Measurements from ENCODE around the gene SLC6A3. TPM values are rescaled to one million over a fixed set of nuclear protein-coding genes. Genes with fewer than 3 reads are reported as not detected.

Gene SLC6A3
- total RNA-seq, 4 donors from 2014 or later: not detected

- in situ Hi-C loops (cut with MboI; ENCODE audit: low pct_ligation_motif_present in 1 of 4, low pct_unique_long_range_greater_than_20kb in 1 of 4, low sequenced_read_pairs in 3 of 4) (loop anchor here in 1 of 4 donors (25.0 kb wide), 1 partner anchor 267 kb away; no protein-coding TSS in a partner anchor), intact Hi-C loops (cut with DNase I; ENCODE audit: low total_unique reads) (no loop called here)
- WGBS, 2 donors (ENCODE audit: low coverage in 1 of 2): 82 to 83% methylated on average over 5 to 7 of the region's 7 CpGs
- H3K4me3 ChIP-seq: no peak overlapping the region
- DNase-seq: no peak
- no peak for TF ChIP-seq EP300 (IDR thresholded peaks at IDR 0.05; ENCODE audit: low read depth)
- no peak for TF ChIP-seq POLR2AphosphoS5 (IDR thresholded peaks at IDR 0.05)
- no peak for TF ChIP-seq POLR2A (IDR thresholded peaks at IDR 0.05)
- no peak for TF ChIP-seq CTCF (IDR thresholded peaks at IDR 0.05)
- H3K4me1 ChIP-seq: no peaks in the 10 kb centered on the region
- peaks cover 3% of the 10 kb centered on the region for H3K27me3 ChIP-seq
- no peaks in the 10 kb centered on the region for H3K9me3 ChIP-seq
- H3K27ac ChIP-seq: no peak overlapping the region
- H3K36me3 ChIP-seq: no peaks in the 10 kb centered on the region
Observed at GRCh38 chr5:1370006-1370405, 75.2 kb downstream of the SLC6A3 start.

- Histone ChIP-seq H3K4me3 (no peak overlapping the region), H3K9me3 (no peaks in the 10 kb centered on the region), H3K36me3 (no peaks in the 10 kb centered on the region), H3K27me3 (peaks cover 16% of the 10 kb centered on the region), H3K27ac (no peak overlapping the region), H3K4me1 (no peaks in the 10 kb centered on the region)
- 65 to 83% methylated on average over 3 to 4 of the region's 4 CpGs for WGBS, 2 donors (ENCODE audit: low coverage in 1 of 2)
- no peak for DNase-seq
- in situ Hi-C loops (cut with MboI; ENCODE audit: low pct_ligation_motif_present in 1 of 4, low pct_unique_long_range_greater_than_20kb in 1 of 4, low sequenced_read_pairs in 3 of 4): loop anchor here in 1 of 4 donors (25.0 kb wide), 1 partner anchor 269 kb away; no protein-coding TSS in a partner anchor
- TF ChIP-seq POLR2AphosphoS5 (IDR thresholded peaks at IDR 0.05) (no peak), POLR2A (IDR thresholded peaks at IDR 0.05) (no peak), EP300 (IDR thresholded peaks at IDR 0.05; ENCODE audit: low read depth) (no peak), CTCF (IDR thresholded peaks at IDR 0.05) (no peak)
- intact Hi-C loops (cut with DNase I; ENCODE audit: low total_unique reads): no loop called here
Observed at GRCh38 chr5:1368756-1369155, 76.5 kb downstream of the SLC6A3 start.

- no peaks in the 10 kb centered on the region for H3K9me3 ChIP-seq
- H3K27me3 ChIP-seq: peaks cover 20% of the 10 kb centered on the region
- H3K4me1 ChIP-seq: no peaks in the 10 kb centered on the region
- in situ Hi-C loops (cut with MboI; ENCODE audit: low pct_ligation_motif_present in 1 of 4, low pct_unique_long_range_greater_than_20kb in 1 of 4, low sequenced_read_pairs in 3 of 4) (loop anchor here in 1 of 4 donors (25.0 kb wide), 1 partner anchor 269 kb away; no protein-coding TSS in a partner anchor), intact Hi-C loops (cut with DNase I; ENCODE audit: low total_unique reads) (no loop called here)
- H3K4me3 ChIP-seq: no peak overlapping the region
- no peak overlapping the region for H3K27ac ChIP-seq
- no peak for DNase-seq
- 71 to 81% methylated on average over 4 to 7 of the region's 7 CpGs for WGBS, 2 donors (ENCODE audit: low coverage in 1 of 2)
- TF ChIP-seq POLR2AphosphoS5 (IDR thresholded peaks at IDR 0.05): no peak
- no peak for TF ChIP-seq EP300 (IDR thresholded peaks at IDR 0.05; ENCODE audit: low read depth)
- no peak for TF ChIP-seq POLR2A (IDR thresholded peaks at IDR 0.05)
- no peak for TF ChIP-seq CTCF (IDR thresholded peaks at IDR 0.05)
- no peaks in the 10 kb centered on the region for H3K36me3 ChIP-seq
Observed at GRCh38 chr5:1368236-1368635, 77.0 kb downstream of the SLC6A3 start.

- intact Hi-C loops (cut with DNase I; ENCODE audit: low total_unique reads) (no loop called here), in situ Hi-C loops (cut with MboI; ENCODE audit: low pct_ligation_motif_present in 1 of 4, low pct_unique_long_range_greater_than_20kb in 1 of 4, low sequenced_read_pairs in 3 of 4) (loop anchor here in 1 of 4 donors (25.0 kb wide), 1 partner anchor 270 kb away; no protein-coding TSS in a partner anchor)
- DNase-seq: no peak
- Histone ChIP-seq H3K27me3 (peaks cover 24% of the 10 kb centered on the region), H3K4me1 (no peaks in the 10 kb centered on the region), H3K4me3 (no peak overlapping the region), H3K27ac (no peak overlapping the region), H3K36me3 (no peaks in the 10 kb centered on the region), H3K9me3 (no peaks in the 10 kb centered on the region)
- 72 to 79% methylated on average over 3 to 7 of the region's 7 CpGs for WGBS, 2 donors (ENCODE audit: low coverage in 1 of 2)
- no peak for TF ChIP-seq EP300 (IDR thresholded peaks at IDR 0.05; ENCODE audit: low read depth)
- no peak for TF ChIP-seq POLR2A (IDR thresholded peaks at IDR 0.05)
- no peak for TF ChIP-seq POLR2AphosphoS5 (IDR thresholded peaks at IDR 0.05)
- no peak for TF ChIP-seq CTCF (IDR thresholded peaks at IDR 0.05)
Observed at GRCh38 chr5:1367149-1367548, 78.1 kb downstream of the SLC6A3 start.
